ENCODE results near the gene WFDC5.

DNA sequence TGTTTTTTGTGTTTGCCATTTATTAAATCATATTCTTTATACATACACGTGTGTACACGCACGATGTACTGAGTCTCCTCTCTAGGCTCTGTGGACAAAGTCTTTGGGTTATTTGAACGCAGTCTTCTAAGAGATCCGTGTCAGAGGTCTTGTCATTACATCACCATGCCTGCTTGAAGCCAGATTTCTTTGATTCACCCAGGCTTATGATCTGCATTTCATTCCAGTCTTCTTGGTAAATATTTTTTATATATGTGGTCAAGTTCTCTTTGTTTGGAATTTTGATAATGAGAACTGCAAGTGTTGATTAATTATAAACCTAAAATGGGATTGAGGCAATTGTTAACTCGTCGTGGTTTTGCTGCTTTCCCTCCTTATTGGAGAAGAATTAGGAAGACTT lies 48.6 kb downstream of the WFDC5 start:
- no peak for TF ChIP-seq CTCF (conservative IDR thresholded peaks at IDR 0.05; ENCODE audit: low read length)
- no peak for TF ChIP-seq EZH2phosphoT487 (IDR thresholded peaks at IDR 0.05; ENCODE audit: borderline replicate concordance, low read depth, low read length)
